ENCODE results near the gene IRAG1. TPM values are rescaled to one million over a fixed set of nuclear protein-coding genes. Genes with fewer than 3 reads are reported as not detected.
"Not testable (repeated sequence)": the region's sequence is repeated elsewhere in the genome, so short reads cannot be mapped to it uniquely, and the experiment has no call there.

IRAG1 gene
- total RNA-seq, 2 experiments from 2014 or later, result 0.08 TPM; not detected in 1

GRCh38 chr11:10694486-10695239, 1.1 kb upstream of the IRAG1 start:
- peaks cover 2% of the 10 kb centered on the region for H3K9me3 Mint-ChIP-seq

DNA sequence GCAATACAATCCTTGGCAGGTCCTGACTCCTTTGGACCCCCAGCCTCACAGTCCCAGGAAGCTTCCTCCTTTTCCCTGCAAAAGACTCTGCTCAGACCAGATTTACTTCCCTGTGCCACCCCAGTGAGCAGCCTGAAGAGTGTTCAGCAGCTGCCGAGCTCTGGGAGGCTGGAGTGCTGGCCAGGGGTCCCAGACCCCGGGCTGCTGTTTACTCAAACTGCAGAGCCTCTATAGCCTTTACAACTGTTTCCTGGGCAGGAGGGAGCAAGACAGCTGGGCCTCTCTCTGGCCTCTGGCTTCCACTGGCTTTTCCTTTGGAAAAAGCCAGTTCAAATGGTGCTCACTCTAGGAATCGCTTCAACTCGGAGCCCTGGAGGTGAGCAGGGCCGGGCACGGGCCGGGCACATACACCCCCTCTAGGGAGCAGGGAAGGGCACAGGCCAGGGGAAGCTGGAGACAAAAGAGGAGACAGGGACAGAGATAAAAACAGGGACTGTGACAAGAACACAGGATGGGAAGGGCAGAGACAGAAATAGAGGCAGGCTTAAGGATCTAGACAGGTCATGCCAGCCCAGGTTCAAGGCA, 932 bp downstream of the IRAG1 start:
- Mint-ChIP-seq H3K27me3 (peaks cover 22% of the 10 kb centered on the region), H3K4me1 (no peaks in the 10 kb centered on the region), H3K36me3 (ENCODE audit: low read depth) (no peaks in the 10 kb centered on the region), H3K4me3 (no peak overlapping the region), H3K27ac (no peak overlapping the region), H3K9me3 (no peaks in the 10 kb centered on the region)
- ChIA-PET CTCF (no interaction called here), POLR2A (no interaction called here)
- DNase-seq, result no peak

More at GRCh38 chr11:10694486-10695239, 1.1 kb upstream of the IRAG1 start:
- H3K4me3 Mint-ChIP-seq, result no peak overlapping the region
- H3K36me3 Mint-ChIP-seq (ENCODE audit: low read depth), result no peaks in the 10 kb centered on the region
- ChIA-PET POLR2A (no interaction called here), CTCF (no interaction called here)
- H3K27ac Mint-ChIP-seq, result no peak overlapping the region
- H3K4me1 Mint-ChIP-seq, result no peaks in the 10 kb centered on the region
- peaks cover 21% of the 10 kb centered on the region for H3K27me3 Mint-ChIP-seq
- no peak for DNase-seq

DNA sequence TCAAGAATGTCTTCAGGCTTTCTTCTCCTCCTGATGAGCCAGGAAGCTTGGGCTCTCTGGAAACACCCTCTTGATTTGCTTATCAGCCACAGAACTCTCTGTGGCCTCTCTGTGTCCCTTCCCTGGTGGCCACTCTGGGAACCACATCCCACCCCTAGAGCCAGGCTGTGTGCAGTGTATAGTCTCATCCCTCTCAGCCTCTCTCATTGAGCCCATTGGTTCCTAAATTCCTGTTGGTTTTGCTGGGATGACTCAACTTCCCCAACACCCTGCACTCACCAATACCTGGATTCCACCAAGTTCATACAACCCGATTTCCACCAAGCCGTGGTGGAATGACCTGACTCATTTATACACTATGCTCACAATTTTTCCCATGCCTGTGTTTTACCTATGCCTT, 5.2 kb downstream of the IRAG1 start:
- CTCF ChIA-PET, result interaction anchor here (1.0 to 1.5 kb wide), 2 partner anchors 104 to 275 kb away, joined by 3 read pairs; no protein-coding TSS in a partner anchor
- H3K9me3 Mint-ChIP-seq, result no peaks in the 10 kb centered on the region

DNA sequence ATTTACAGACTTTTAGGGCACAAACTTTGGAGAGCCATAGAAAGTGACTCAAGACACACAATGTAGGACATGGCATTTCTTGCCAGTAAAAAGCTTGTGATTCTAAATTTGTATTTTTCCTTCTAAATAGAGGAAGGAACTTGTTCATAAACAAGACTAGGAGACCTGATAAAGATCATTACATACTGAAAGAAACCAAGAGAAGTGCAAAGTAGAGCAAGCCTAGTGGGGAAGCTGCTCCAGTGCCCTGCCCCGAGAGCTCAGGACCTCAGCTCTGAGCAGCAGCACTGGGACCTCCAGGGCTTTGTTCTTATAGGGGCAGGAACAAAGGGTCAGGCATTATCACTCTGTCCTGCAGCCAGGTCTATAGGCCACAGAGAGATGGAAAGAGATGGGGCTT, 7.2 kb downstream of the IRAG1 start:
- Mint-ChIP-seq H3K4me3 (no peak overlapping the region), H3K4me1 (no peaks in the 10 kb centered on the region), H3K36me3 (ENCODE audit: low read depth) (no peaks in the 10 kb centered on the region), H3K9me3 (no peaks in the 10 kb centered on the region), H3K27ac (no peak overlapping the region), H3K27me3 (peaks cover 8% of the 10 kb centered on the region)
- POLR2A ChIA-PET, result no interaction called here
- CTCF ChIA-PET, result no interaction called here
- no peak for DNase-seq

More for the DNA sequence above, 5.2 kb downstream of the IRAG1 start:
- POLR2A ChIA-PET, result no interaction called here
- Mint-ChIP-seq H3K36me3 (ENCODE audit: low read depth) (no peaks in the 10 kb centered on the region), H3K4me3 (no peak overlapping the region), H3K27me3 (peaks cover 8% of the 10 kb centered on the region), H3K4me1 (no peaks in the 10 kb centered on the region), H3K27ac (no peak overlapping the region)
- DNase-seq, result no peak

DNA sequence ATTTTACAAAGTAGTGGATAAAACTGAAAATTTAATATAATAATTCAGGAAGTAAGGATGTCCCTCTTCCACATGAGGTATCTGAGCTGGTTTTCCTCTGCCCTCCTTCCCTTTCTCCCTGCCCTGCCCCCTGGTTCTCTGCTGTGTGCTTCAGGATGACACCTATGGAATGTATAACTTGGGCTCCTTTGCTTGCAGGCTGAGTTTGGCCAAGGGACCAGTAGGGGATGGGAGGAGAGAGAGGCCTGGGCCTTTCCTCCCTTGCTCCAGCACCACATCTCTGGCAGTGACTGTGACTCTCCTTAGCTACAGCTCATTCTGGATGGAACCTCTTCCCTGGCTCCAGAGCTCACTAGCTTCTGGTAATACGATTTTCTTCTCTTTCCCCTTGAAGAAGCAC, 10.1 kb downstream of the IRAG1 start:
- Mint-ChIP-seq H3K9me3 (no peaks in the 10 kb centered on the region), H3K27ac (no peak overlapping the region), H3K4me3 (no peak overlapping the region), H3K4me1 (no peaks in the 10 kb centered on the region), H3K36me3 (ENCODE audit: low read depth) (no peaks in the 10 kb centered on the region), H3K27me3 (peaks cover 12% of the 10 kb centered on the region)
- POLR2A ChIA-PET, result no interaction called here
- CTCF ChIA-PET, result interaction anchor here (1.4 kb wide), 1 partner anchor 23 kb away, joined by 4 read pairs; no protein-coding TSS in a partner anchor
- DNase-seq, result no peak

DNA sequence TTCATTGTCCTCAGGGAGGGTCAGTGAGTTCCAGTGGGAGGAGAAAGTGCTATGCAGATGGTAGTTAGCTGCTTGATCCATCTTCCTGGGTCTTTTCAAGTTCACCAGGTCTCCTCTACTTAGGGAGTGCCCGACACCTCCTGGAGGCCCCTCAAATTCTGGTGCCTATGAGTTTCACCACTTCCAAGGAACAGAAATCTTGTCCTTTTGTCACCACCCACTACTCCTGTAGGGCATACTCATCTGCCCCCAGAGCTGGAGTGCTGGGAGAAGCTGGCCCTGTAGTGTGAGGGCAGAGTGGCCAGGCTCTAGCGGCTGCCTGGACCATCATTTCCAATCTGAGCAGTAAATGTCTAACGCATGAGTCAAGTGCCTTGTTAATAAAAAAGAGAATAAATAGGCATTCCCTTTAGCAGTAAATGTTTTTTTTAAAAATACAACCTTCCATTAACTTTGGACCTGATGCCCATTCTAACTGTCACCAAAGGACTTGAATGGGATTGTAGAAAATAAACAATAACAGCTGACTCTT, 12.5 kb downstream of the IRAG1 start:
- POLR2A ChIA-PET, result no interaction called here
- no peak overlapping the region for H3K27ac Mint-ChIP-seq
- CTCF ChIA-PET, result no interaction called here
- H3K36me3 Mint-ChIP-seq (ENCODE audit: low read depth), result no peaks in the 10 kb centered on the region
- DNase-seq, result no peak
- no peak overlapping the region for H3K4me3 Mint-ChIP-seq
- peaks cover 26% of the 10 kb centered on the region for H3K27me3 Mint-ChIP-seq
- no peaks in the 10 kb centered on the region for H3K9me3 Mint-ChIP-seq
- H3K4me1 Mint-ChIP-seq, result no peaks in the 10 kb centered on the region

DNA sequence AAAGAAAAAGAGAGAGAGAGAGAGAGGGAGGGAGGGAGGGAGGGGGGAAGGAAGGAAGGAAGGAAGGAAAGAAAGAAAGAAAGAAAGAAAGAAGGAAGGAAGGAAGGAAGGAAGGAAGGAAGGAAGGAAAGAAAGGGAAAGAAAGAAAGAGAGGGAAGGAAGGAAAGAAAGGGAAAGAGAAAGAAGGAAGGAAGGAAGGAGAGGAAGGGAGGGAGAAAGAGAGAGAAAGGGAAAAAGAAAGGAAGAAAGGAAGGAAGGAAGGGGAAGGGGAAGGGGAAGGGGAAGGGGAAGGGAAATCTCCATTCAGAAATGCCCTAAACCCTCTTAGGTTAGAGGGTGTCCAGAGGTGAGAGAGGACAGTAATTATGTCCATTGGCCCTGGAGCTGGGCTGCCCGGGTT, 13.3 kb downstream of the IRAG1 start:
- H3K27ac Mint-ChIP-seq; CTCF ChIA-PET; H3K4me1 Mint-ChIP-seq; H3K4me3 Mint-ChIP-seq; H3K36me3 Mint-ChIP-seq (ENCODE audit: low read depth); POLR2A ChIA-PET; H3K9me3 Mint-ChIP-seq; DNase-seq: not testable (repeated sequence)
- peaks cover 34% of the 10 kb centered on the region for H3K27me3 Mint-ChIP-seq

DNA sequence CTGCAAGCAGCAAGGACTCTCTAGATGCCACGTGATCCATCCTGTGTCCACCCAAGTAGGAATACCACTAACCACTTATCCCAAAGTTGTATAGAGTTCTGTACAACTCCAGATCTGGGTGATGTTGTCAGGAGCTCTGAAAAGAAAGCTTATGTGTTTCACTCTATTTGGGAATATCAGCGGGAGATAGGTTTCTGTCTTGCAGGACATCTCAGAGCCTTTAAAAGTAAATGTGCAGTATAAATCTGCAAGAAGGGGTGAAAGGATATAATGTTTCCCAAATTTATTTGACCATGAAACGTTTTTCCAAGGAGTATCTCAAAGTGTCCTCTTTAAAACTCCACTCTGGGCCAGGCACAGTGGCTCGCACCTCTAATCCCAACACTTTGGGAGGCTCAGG, 13.9 kb downstream of the IRAG1 start:
- ChIA-PET CTCF (interaction anchor here (1.4 kb wide), 2 partner anchors 26 to 57 kb away, joined by 3 to 6 read pairs; no protein-coding TSS in a partner anchor), POLR2A (no interaction called here)
- Mint-ChIP-seq H3K4me3 (no peak overlapping the region), H3K36me3 (ENCODE audit: low read depth) (no peaks in the 10 kb centered on the region), H3K27me3 (peaks cover 38% of the 10 kb centered on the region), H3K4me1 (peaks cover 5% of the 10 kb centered on the region), H3K27ac (no peak overlapping the region), H3K9me3 (no peaks in the 10 kb centered on the region)
- no peak for DNase-seq

DNA sequence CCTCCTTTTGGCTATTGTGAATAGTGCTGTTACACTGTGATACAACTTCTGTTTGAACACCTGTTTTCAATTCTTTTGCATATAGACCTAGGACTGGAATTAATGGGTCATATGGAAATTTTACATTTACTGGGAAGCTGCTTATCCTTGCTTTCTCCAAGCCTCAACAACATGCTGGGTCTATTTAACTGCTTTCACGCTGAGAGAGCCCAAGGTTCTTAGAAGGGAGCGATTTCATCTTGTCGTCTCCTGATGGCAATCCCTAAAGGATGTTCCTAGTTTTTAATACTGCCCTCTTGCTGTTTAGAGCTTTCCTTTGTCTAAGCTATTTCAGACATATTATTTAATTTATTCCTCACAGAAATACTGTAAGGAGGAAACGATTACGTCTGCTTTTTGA, 15.5 kb downstream of the IRAG1 start:
- Mint-ChIP-seq H3K9me3 (no peaks in the 10 kb centered on the region), H3K36me3 (ENCODE audit: low read depth) (no peaks in the 10 kb centered on the region), H3K27me3 (peaks cover 51% of the 10 kb centered on the region), H3K27ac (no peak overlapping the region), H3K4me3 (no peak overlapping the region), H3K4me1 (peaks cover 5% of the 10 kb centered on the region)
- POLR2A ChIA-PET, result no interaction called here
- CTCF ChIA-PET, result interaction anchor here (1.4 kb wide), 2 partner anchors 24 to 59 kb away, joined by 3 to 6 read pairs; no protein-coding TSS in a partner anchor
- DNase-seq, result no peak

DNA sequence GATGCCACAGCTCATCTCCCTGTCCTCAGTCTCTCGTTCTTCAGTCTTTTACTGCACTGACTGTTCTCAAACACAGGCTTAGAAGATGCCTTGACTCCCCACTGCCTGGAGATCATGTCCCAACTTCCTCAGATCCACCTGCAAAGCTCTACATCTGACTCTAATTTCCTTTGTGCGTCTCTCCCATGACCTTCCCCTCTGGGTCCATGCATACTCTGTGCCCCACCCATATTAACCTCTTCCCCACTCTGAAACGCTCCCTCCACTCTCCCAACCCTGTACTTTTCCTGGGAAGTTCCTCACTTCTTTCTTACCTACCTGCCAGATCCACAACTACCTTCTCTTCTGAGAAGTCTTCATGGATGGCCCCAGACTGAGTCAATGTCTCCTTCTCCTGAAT, 16.6 kb downstream of the IRAG1 start:
- no peak for DNase-seq
- ChIA-PET CTCF (no interaction called here), POLR2A (no interaction called here)
- peaks cover 60% of the 10 kb centered on the region for H3K27me3 Mint-ChIP-seq
- H3K9me3 Mint-ChIP-seq, result no peaks in the 10 kb centered on the region
- H3K4me1 Mint-ChIP-seq, result peaks cover 5% of the 10 kb centered on the region
- no peak overlapping the region for H3K27ac Mint-ChIP-seq
- no peak overlapping the region for H3K4me3 Mint-ChIP-seq
- no peaks in the 10 kb centered on the region for H3K36me3 Mint-ChIP-seq (ENCODE audit: low read depth)

DNA sequence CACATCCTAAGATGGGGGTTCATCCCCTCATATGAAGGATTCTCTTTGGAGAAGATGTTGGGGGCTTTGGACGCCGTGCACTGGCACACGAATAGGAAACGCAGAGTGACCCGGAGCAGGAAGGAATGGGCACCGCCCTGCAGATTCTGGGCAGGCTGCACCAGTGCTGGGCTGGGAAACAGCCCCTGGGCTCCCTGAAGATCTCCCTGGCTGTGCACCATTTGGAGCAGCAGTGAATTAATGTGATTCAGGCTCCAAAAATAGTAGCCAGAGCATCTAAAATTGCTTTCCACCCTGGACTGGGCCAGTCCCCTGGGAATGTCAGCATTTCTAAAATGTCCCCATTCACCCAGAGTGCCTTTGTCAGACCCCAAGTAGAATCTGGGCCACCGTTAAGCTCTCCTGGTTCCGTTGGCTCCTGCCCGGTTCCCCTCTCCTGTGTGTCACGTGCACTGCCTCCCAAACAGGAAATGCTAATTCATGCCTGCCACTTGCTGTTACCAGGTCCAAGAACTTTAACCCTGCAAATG, 18.6 kb downstream of the IRAG1 start:
- Mint-ChIP-seq H3K36me3 (ENCODE audit: low read depth) (no peaks in the 10 kb centered on the region), H3K27me3 (peaks cover 67% of the 10 kb centered on the region), H3K4me3 (no peak overlapping the region), H3K9me3 (no peaks in the 10 kb centered on the region), H3K4me1 (peaks cover 5% of the 10 kb centered on the region), H3K27ac (no peak overlapping the region)
- no peak for DNase-seq
- ChIA-PET POLR2A (no interaction called here), CTCF (no interaction called here)

DNA sequence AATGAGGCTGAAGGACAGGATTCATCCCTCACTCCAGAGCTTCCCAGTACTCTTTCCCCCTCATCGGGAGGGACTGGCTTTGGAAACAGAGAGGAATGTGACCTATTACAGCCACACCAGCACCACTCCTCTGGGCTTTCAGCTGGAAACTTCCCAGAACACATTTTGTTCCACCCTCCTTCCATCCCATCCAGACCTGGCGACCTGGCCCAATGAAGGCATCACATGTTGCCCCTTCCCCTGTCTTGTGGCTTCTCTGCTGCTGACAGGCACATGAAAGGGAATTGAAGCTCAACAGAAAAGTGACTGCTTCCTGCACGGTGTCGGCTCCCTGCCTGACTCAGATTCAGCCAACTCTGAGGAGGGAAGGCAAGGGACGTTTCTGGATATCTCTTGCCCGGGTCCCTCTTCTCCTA, 19.1 kb downstream of the IRAG1 start:
- no peaks in the 10 kb centered on the region for H3K9me3 Mint-ChIP-seq
- H3K27ac Mint-ChIP-seq, result no peak overlapping the region
- no peaks in the 10 kb centered on the region for H3K36me3 Mint-ChIP-seq (ENCODE audit: low read depth)
- no peak overlapping the region for H3K4me3 Mint-ChIP-seq
- H3K4me1 Mint-ChIP-seq, result peaks cover 5% of the 10 kb centered on the region
- DNase-seq, result no peak
- POLR2A ChIA-PET, result interaction anchor here (1.2 kb wide), 1 partner anchor 135 kb away, joined by 3 read pairs; no protein-coding TSS in a partner anchor
- CTCF ChIA-PET, result interaction anchor here (1.9 kb wide), 1 partner anchor 261 kb away, joined by 4 read pairs; no protein-coding TSS in a partner anchor
- peaks cover 67% of the 10 kb centered on the region for H3K27me3 Mint-ChIP-seq

DNA sequence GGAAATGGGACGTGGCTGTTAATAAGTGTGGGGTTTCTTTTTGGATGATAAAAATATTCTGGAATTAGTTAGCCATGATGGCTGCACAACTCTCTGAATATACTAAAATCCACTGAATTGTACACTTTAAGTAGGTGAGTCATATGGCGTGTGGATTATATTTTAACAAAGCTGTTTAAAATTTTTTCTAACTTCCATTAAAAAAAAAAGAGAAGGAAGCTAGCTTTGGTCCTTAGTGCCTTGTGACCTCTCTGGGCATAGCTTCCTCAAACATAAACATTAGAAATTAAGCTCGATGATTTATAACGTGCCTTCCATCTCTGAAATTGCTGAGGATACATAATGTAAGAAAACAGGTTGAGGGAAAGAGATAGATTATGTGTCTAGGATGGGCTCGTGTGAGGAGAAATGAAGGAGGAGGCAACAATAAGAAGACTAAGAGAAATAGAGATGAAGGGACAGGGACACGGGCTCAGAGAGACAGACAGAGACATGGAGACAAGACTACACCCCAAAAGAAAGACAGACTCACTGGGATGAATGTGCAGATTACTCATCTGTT, 20.0 kb downstream of the IRAG1 start:
- H3K27ac Mint-ChIP-seq, result no peak overlapping the region
- no peaks in the 10 kb centered on the region for H3K36me3 Mint-ChIP-seq (ENCODE audit: low read depth)
- H3K9me3 Mint-ChIP-seq, result no peaks in the 10 kb centered on the region
- ChIA-PET POLR2A (interaction anchor here (1.2 kb wide), 1 partner anchor 134 kb away, joined by 3 read pairs; no protein-coding TSS in a partner anchor), CTCF (interaction anchor here (1.9 kb wide), 1 partner anchor 260 kb away, joined by 4 read pairs; no protein-coding TSS in a partner anchor)
- H3K4me3 Mint-ChIP-seq, result no peak overlapping the region
- peaks cover 5% of the 10 kb centered on the region for H3K4me1 Mint-ChIP-seq
- DNase-seq, result no peak
- peaks cover 59% of the 10 kb centered on the region for H3K27me3 Mint-ChIP-seq
